ENCODE results near the gene PDS5B.

PDS5B gene

DNA sequence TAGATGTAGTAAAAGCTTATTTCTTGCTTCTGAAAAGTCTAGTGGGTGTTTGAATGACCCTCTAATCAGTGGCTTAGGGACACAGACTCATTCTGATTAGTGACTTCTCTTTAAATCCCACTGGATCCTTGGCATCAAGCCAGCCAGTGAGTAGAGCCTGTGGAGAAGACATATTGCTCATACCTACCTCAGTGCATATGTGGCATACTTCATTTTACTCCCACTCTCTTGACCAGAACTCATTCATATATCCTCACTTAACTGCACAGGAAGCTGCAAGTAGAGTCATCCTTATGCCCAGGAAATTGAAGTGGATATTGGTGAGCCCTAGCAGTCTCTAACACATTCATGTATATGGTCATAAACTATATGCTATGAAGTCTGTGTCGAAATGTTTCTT lies 148.3 kb downstream of the PDS5B start:
- H3K36me3 ChIP-seq (ENCODE audit: insufficient read depth, low read length): no peaks in the 10 kb centered on the region
- H3K4me3 ChIP-seq (ENCODE audit: low read depth in 1 of 2, low read length in 2 of 2): no peak overlapping the region
- no peak overlapping the region for H3K9ac ChIP-seq (ENCODE audit: low read length)
- no peaks in the 10 kb centered on the region for H3K9me3 ChIP-seq (ENCODE audit: low read length)
- no peaks in the 10 kb centered on the region for H3K27me3 ChIP-seq (ENCODE audit: control insufficient read depth in 1 of 2, insufficient read depth in 2 of 2, low read length in 2 of 2)
- H3K4me1 ChIP-seq (ENCODE audit: insufficient read depth, low read length): no peaks in the 10 kb centered on the region
- no peak overlapping the region for H3K27ac ChIP-seq (ENCODE audit: low read depth, low read length)

DNA sequence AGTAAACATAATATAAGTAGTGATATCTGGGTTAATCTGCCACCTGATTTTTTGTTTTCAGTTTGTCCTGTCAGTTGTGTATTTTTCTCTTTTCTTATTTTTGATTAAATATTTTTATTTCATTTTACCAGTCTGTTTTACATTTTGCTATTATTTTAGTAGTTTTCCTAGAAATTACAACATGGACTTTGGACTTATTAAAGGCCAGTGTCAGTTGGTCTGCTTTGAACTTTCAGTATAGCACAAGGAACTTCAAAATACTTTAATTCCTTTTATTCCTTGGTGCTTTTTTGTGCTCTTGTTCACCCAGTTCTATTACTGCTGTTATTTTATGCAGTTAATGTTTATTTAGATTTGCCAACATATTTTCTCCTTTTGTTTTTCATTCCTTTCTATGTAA lies 149.6 kb downstream of the PDS5B start:
- Histone ChIP-seq H3K9me3 (ENCODE audit: low read length) (no peaks in the 10 kb centered on the region), H3K27me3 (ENCODE audit: control insufficient read depth in 1 of 2, insufficient read depth in 2 of 2, low read length in 2 of 2) (no peaks in the 10 kb centered on the region), H3K36me3 (ENCODE audit: insufficient read depth, low read length) (no peaks in the 10 kb centered on the region), H3K9ac (ENCODE audit: low read length) (no peak overlapping the region), H3K4me1 (ENCODE audit: insufficient read depth, low read length) (no peaks in the 10 kb centered on the region), H3K27ac (ENCODE audit: low read depth, low read length) (no peak overlapping the region), H3K4me3 (ENCODE audit: low read depth in 1 of 2, low read length in 2 of 2) (no peak overlapping the region)

GRCh38 chr13:32736648-32737047 lies 150.4 kb downstream of the PDS5B start:
- Histone ChIP-seq H3K27ac (ENCODE audit: low read depth, low read length) (no peak overlapping the region), H3K27me3 (ENCODE audit: control insufficient read depth in 1 of 2, insufficient read depth in 2 of 2, low read length in 2 of 2) (no peaks in the 10 kb centered on the region), H3K36me3 (ENCODE audit: insufficient read depth, low read length) (no peaks in the 10 kb centered on the region), H3K4me3 (ENCODE audit: low read depth in 1 of 2, low read length in 2 of 2) (peak overlapping the region in 1 of 2 donors; percentile 45), H3K9ac (ENCODE audit: low read length) (peak overlapping the region; percentile 27), H3K4me1 (ENCODE audit: insufficient read depth, low read length) (no peaks in the 10 kb centered on the region), H3K9me3 (ENCODE audit: low read length) (no peaks in the 10 kb centered on the region)

- Histone ChIP-seq H3K36me3 (ENCODE audit: insufficient read depth, low read length) (no peaks in the 10 kb centered on the region), H3K27me3 (ENCODE audit: control insufficient read depth in 1 of 2, insufficient read depth in 2 of 2, low read length in 2 of 2) (no peaks in the 10 kb centered on the region), H3K4me1 (ENCODE audit: insufficient read depth, low read length) (no peaks in the 10 kb centered on the region), H3K27ac (ENCODE audit: low read depth, low read length) (no peak overlapping the region), H3K4me3 (ENCODE audit: low read depth in 1 of 2, low read length in 2 of 2) (peak overlapping the region in 1 of 2 donors; percentile 45), H3K9ac (ENCODE audit: low read length) (peak overlapping the region; percentile 27), H3K9me3 (ENCODE audit: low read length) (no peaks in the 10 kb centered on the region)
Measured at GRCh38 chr13:32737111-32737571, 150.9 kb downstream of the PDS5B start.

- Histone ChIP-seq H3K9ac (ENCODE audit: low read length) (peak overlapping the region; percentile 27), H3K27me3 (ENCODE audit: control insufficient read depth in 1 of 2, insufficient read depth in 2 of 2, low read length in 2 of 2) (no peaks in the 10 kb centered on the region)
Measured at GRCh38 chr13:32737679-32738078, 151.4 kb downstream of the PDS5B start.

DNA sequence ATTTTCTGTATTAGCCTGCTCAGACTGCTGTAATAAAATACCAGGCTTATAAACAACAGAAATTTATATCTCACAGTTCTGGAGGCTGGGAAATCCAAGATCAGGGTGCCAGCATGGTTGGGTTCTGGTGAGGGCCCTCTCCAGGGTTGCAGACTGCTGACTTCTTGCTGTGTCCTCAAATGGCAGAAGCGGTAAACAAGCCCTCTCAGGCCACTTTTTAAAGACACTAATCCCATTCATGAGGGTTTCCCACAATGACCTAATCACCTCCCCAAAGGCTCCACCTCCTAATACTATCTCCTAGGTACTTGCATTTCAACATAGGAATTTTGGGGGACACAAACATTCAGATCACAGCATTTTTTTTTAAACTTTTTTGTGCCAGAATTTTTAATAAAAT lies 159.3 kb downstream of the PDS5B start:
- Histone ChIP-seq H3K27ac (ENCODE audit: low read depth, low read length) (no peak overlapping the region), H3K9me3 (ENCODE audit: low read length) (no peaks in the 10 kb centered on the region), H3K4me1 (ENCODE audit: insufficient read depth, low read length) (no peaks in the 10 kb centered on the region), H3K36me3 (ENCODE audit: insufficient read depth, low read length) (peaks cover 20% of the 10 kb centered on the region), H3K4me3 (ENCODE audit: low read depth in 1 of 2, low read length in 2 of 2) (no peak overlapping the region), H3K27me3 (ENCODE audit: control insufficient read depth in 1 of 2, insufficient read depth in 2 of 2, low read length in 2 of 2) (no peaks in the 10 kb centered on the region), H3K9ac (ENCODE audit: low read length) (no peak overlapping the region)

More at GRCh38 chr13:32737679-32738078, 151.4 kb downstream of the PDS5B start:
- Histone ChIP-seq H3K9me3 (ENCODE audit: low read length) (no peaks in the 10 kb centered on the region), H3K36me3 (ENCODE audit: insufficient read depth, low read length) (no peaks in the 10 kb centered on the region), H3K4me3 (ENCODE audit: low read depth in 1 of 2, low read length in 2 of 2) (peak overlapping the region in 1 of 2 donors; percentile 45), H3K4me1 (ENCODE audit: insufficient read depth, low read length) (no peaks in the 10 kb centered on the region), H3K27ac (ENCODE audit: low read depth, low read length) (no peak overlapping the region)

DNA sequence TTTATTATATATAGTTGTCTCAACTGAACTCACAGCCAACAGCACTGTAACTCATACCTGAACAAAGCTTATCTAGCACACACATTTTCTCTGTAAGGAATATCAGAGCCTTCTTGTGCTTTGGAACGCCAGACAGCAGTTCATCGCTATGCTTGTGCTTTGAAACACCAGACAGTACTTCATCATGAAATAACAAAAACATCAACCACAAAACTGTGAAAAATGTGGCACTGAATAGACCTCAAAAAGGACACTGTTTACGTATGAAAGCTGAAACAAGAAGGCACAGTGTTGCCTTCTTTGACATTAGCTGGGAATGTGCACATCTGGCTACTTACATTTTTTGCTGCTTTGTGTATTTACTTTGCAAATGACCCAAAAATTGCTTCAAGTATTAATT lies 160.2 kb downstream of the PDS5B start:
- Histone ChIP-seq H3K4me1 (ENCODE audit: insufficient read depth, low read length) (no peaks in the 10 kb centered on the region), H3K27ac (ENCODE audit: low read depth, low read length) (no peak overlapping the region), H3K9ac (ENCODE audit: low read length) (no peak overlapping the region), H3K36me3 (ENCODE audit: insufficient read depth, low read length) (peaks cover 20% of the 10 kb centered on the region), H3K27me3 (ENCODE audit: control insufficient read depth in 1 of 2, insufficient read depth in 2 of 2, low read length in 2 of 2) (no peaks in the 10 kb centered on the region), H3K9me3 (ENCODE audit: low read length) (no peaks in the 10 kb centered on the region), H3K4me3 (ENCODE audit: low read depth in 1 of 2, low read length in 2 of 2) (no peak overlapping the region)

DNA sequence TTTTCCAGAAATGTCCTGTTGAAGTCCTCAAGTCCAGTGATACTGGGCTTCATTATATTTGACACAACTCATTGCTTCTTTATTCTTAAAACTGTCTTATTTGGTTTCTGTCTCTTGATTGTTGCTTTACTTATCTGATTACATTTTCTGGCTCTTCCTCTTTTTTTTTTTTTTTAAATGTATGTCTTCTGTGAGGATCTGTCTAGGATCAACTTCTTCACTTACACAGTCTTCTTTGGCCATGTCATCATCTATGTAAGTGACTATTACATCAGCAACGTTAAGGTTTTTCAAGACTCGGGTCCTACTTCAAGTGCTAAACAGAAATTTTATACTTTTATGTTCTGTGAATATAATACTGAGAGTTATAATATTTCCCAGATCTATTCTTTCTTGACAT lies 162.1 kb downstream of the PDS5B start:
- no peaks in the 10 kb centered on the region for H3K4me1 ChIP-seq (ENCODE audit: insufficient read depth, low read length)
- H3K4me3 ChIP-seq (ENCODE audit: low read depth in 1 of 2, low read length in 2 of 2): no peak overlapping the region
- no peak overlapping the region for H3K9ac ChIP-seq (ENCODE audit: low read length)
- peaks cover 23% of the 10 kb centered on the region for H3K36me3 ChIP-seq (ENCODE audit: insufficient read depth, low read length)
- no peaks in the 10 kb centered on the region for H3K27me3 ChIP-seq (ENCODE audit: control insufficient read depth in 1 of 2, insufficient read depth in 2 of 2, low read length in 2 of 2)
- no peak overlapping the region for H3K27ac ChIP-seq (ENCODE audit: low read depth, low read length)
- H3K9me3 ChIP-seq (ENCODE audit: low read length): no peaks in the 10 kb centered on the region

GRCh38 chr13:32751340-32751739 lies 165.1 kb downstream of the PDS5B start:
- Histone ChIP-seq H3K36me3 (ENCODE audit: insufficient read depth, low read length) (peaks cover 30% of the 10 kb centered on the region), H3K9ac (ENCODE audit: low read length) (no peak overlapping the region), H3K27me3 (ENCODE audit: control insufficient read depth in 1 of 2, insufficient read depth in 2 of 2, low read length in 2 of 2) (no peaks in the 10 kb centered on the region)

DNA sequence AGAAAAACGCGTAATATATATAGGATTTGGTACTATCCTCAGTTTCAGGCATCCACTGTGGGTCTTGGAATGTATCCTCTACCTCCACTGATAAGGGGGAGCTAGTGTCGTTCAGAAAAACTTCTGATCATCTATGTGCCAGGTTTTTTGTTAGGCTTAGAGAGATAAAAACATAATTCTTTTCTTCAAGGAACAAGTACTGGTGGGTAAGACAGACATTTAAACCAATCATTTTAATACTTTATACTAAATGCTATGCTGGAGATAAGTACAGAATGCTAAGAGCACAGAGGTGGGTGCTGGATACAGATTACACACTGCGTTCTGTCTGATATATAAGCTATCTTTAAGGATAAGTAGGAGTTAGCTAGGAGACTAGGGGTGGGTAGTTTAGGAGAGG lies 166.1 kb downstream of the PDS5B start:
- Histone ChIP-seq H3K9ac (ENCODE audit: low read length) (no peak overlapping the region), H3K27ac (ENCODE audit: low read depth, low read length) (no peak overlapping the region), H3K36me3 (ENCODE audit: insufficient read depth, low read length) (peaks cover 26% of the 10 kb centered on the region), H3K9me3 (ENCODE audit: low read length) (no peaks in the 10 kb centered on the region), H3K4me3 (ENCODE audit: low read depth in 1 of 2, low read length in 2 of 2) (no peak overlapping the region), H3K27me3 (ENCODE audit: control insufficient read depth in 1 of 2, insufficient read depth in 2 of 2, low read length in 2 of 2) (no peaks in the 10 kb centered on the region), H3K4me1 (ENCODE audit: insufficient read depth, low read length) (no peaks in the 10 kb centered on the region)

More at GRCh38 chr13:32751340-32751739, 165.1 kb downstream of the PDS5B start:
- Histone ChIP-seq H3K27ac (ENCODE audit: low read depth, low read length) (no peak overlapping the region), H3K4me1 (ENCODE audit: insufficient read depth, low read length) (no peaks in the 10 kb centered on the region), H3K4me3 (ENCODE audit: low read depth in 1 of 2, low read length in 2 of 2) (no peak overlapping the region), H3K9me3 (ENCODE audit: low read length) (no peaks in the 10 kb centered on the region)

DNA sequence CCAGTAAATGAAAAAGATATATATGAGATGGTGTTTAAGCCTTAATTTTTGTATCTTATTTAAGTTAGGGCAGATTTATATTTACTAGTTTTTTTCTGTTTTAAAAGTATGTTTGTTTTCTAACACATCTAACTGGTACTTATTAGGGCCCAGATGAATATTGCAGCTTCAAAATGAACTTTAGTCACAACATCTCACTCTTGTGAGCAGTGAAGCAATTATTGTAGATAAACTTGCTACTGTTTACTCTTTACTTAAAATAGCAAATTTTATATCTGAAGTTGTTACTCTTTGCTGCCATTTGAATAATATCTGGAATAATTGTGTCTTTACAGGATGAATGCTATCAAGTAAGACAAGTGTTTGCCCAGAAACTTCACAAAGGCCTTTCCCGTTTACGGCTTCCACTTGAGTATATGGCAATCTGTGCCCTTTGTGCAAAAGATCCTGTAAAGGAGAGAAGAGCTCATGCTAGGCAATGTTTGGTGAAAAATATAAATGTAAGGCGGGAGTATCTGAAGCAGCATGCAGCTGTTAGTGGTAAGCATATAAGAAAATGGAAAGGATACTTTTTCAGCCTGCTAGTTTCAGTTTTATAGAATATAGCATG lies 166.8 kb downstream of the PDS5B start:
- Histone ChIP-seq H3K36me3 (ENCODE audit: insufficient read depth, low read length) (peaks cover 26% of the 10 kb centered on the region), H3K9me3 (ENCODE audit: low read length) (no peaks in the 10 kb centered on the region), H3K27me3 (ENCODE audit: control insufficient read depth in 1 of 2, insufficient read depth in 2 of 2, low read length in 2 of 2) (no peaks in the 10 kb centered on the region), H3K4me1 (ENCODE audit: insufficient read depth, low read length) (no peaks in the 10 kb centered on the region), H3K4me3 (ENCODE audit: low read depth in 1 of 2, low read length in 2 of 2) (no peak overlapping the region), H3K9ac (ENCODE audit: low read length) (no peak overlapping the region), H3K27ac (ENCODE audit: low read depth, low read length) (no peak overlapping the region)

GRCh38 chr13:32754179-32754578 lies 167.9 kb downstream of the PDS5B start:
- no peak overlapping the region for H3K4me3 ChIP-seq (ENCODE audit: low read depth in 1 of 2, low read length in 2 of 2)
- no peaks in the 10 kb centered on the region for H3K4me1 ChIP-seq (ENCODE audit: insufficient read depth, low read length)
- H3K36me3 ChIP-seq (ENCODE audit: insufficient read depth, low read length): peaks cover 22% of the 10 kb centered on the region
- no peak overlapping the region for H3K9ac ChIP-seq (ENCODE audit: low read length)
- H3K27me3 ChIP-seq (ENCODE audit: control insufficient read depth in 1 of 2, insufficient read depth in 2 of 2, low read length in 2 of 2): no peaks in the 10 kb centered on the region
- H3K27ac ChIP-seq (ENCODE audit: low read depth, low read length): no peak overlapping the region
- no peaks in the 10 kb centered on the region for H3K9me3 ChIP-seq (ENCODE audit: low read length)

Data from muscle layer of colon (tissue), 2 donors.